Stimulated activated CD8-positive, alpha-beta memory T cell treated with anti-CD3 and anti-CD28 coated beads, Interleukin-7, amount 100 ng/mL, for 24 hours (primary cell): ENCODE results near the gene TMEM63B.
A peak's percentile ranks its signal among the peaks of the same experiment; 100 is the strongest.
"Not testable (repeated sequence)": the region's sequence is repeated elsewhere in the genome, so short reads cannot be mapped to it uniquely, and the experiment has no call there.

Source experiments
- DNase-seq: peaks from one replicate; pipeline ENCODE4 v3.0.0-alpha.2; 2020; ENCODE audit warnings: low read depth

TMEM63B gene

GRCh38 chr6:44127186-44128019 lies at the start of gene TMEM63B, which contains the start of gene MRPL14:
TSS of gene TMEM63B (plus strand) at chr6:44127554. CDS start at chr6:44134585, 7,031 bp downstream.
TSS of gene MRPL14 (minus strand) at chr6:44127452. CDS start at chr6:44116611, 10,841 bp downstream.
- DNase-seq, result peak; percentile 79

- DNase-seq, result no peak
Measured at GRCh38 chr6:44078219-44078826, 49.0 kb upstream of the TMEM63B start.

GRCh38 chr6:44078827-44079671 lies 48.3 kb upstream of the TMEM63B start:
- peak; percentile 38 for DNase-seq

- DNase-seq, result no peak
Measured at GRCh38 chr6:44079672-44080071, 47.7 kb upstream of the TMEM63B start.

- no peak for DNase-seq
Measured at GRCh38 chr6:44080561-44081521, 46.5 kb upstream of the TMEM63B start.

GRCh38 chr6:44081753-44082152 lies 45.6 kb upstream of the TMEM63B start:
- no peak for DNase-seq

- no peak for DNase-seq
Measured at GRCh38 chr6:44082872-44083321, 44.5 kb upstream of the TMEM63B start.

GRCh38 chr6:44084231-44085014 lies 42.9 kb upstream of the TMEM63B start:
- DNase-seq, result no peak

GRCh38 chr6:44085219-44085618 lies 42.1 kb upstream of the TMEM63B start:
- no peak for DNase-seq

GRCh38 chr6:44086931-44087574 lies 40.3 kb upstream of the TMEM63B start:
- no peak for DNase-seq

- DNase-seq, result no peak
Measured at GRCh38 chr6:44087623-44088022, 39.7 kb upstream of the TMEM63B start.

- DNase-seq, result no peak
Measured at GRCh38 chr6:44088827-44089590, 38.3 kb upstream of the TMEM63B start.

- no peak for DNase-seq
Measured at GRCh38 chr6:44090465-44090864, 36.9 kb upstream of the TMEM63B start.

- DNase-seq, result not testable (repeated sequence)
Measured at GRCh38 chr6:44091356-44091755, 36.0 kb upstream of the TMEM63B start.

GRCh38 chr6:44091981-44092884 lies 35.1 kb upstream of the TMEM63B start:
- no peak for DNase-seq

- DNase-seq, result no peak
Measured at GRCh38 chr6:44093066-44093465, 34.3 kb upstream of the TMEM63B start.

GRCh38 chr6:44093750-44094402 lies 33.5 kb upstream of the TMEM63B start:
- DNase-seq, result no peak
